WI38 (cell line): ENCODE measurements around the gene ZP2.

Experiments used
- H3K4me3 ChIP-seq: 2 replicates; pipeline ENCODE4 v1.5.1; 2011; ENCODE audit warnings: low read depth, mild to moderate bottlenecking, control low read depth, low read length
- TF ChIP-seq, protein P1 (sequence below): IDR thresholded peaks from 2 replicates; pipeline ENCODE4 v1.5.1; 2012; ENCODE audit warnings: low read depth, mild to moderate bottlenecking, control low read depth, low read length

The ZP2 gene

DNA sequence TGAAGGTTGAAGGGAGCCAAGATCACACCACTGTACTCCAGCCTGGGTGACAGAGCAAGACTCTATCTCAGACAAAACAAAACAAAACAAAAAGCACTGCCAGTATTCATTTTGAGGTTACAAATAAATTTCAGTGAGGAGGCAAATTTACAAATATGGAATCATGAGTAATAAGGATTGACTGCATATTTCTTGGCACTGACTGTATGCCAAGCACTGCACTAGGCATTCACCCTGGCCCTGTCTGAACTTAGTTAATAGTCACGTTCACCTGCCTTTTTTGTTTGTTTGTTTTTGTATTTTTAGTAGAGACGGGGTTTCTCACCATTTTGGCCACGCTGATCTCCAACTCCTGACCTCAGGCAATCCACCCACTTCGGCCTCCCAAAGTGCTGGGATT, 47.8 kb downstream of the ZP2 start:
- no peak overlapping the region for H3K4me3 ChIP-seq
- TF ChIP-seq, protein P1, sequence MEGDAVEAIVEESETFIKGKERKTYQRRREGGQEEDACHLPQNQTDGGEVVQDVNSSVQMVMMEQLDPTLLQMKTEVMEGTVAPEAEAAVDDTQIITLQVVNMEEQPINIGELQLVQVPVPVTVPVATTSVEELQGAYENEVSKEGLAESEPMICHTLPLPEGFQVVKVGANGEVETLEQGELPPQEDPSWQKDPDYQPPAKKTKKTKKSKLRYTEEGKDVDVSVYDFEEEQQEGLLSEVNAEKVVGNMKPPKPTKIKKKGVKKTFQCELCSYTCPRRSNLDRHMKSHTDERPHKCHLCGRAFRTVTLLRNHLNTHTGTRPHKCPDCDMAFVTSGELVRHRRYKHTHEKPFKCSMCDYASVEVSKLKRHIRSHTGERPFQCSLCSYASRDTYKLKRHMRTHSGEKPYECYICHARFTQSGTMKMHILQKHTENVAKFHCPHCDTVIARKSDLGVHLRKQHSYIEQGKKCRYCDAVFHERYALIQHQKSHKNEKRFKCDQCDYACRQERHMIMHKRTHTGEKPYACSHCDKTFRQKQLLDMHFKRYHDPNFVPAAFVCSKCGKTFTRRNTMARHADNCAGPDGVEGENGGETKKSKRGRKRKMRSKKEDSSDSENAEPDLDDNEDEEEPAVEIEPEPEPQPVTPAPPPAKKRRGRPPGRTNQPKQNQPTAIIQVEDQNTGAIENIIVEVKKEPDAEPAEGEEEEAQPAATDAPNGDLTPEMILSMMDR, result no peak

DNA sequence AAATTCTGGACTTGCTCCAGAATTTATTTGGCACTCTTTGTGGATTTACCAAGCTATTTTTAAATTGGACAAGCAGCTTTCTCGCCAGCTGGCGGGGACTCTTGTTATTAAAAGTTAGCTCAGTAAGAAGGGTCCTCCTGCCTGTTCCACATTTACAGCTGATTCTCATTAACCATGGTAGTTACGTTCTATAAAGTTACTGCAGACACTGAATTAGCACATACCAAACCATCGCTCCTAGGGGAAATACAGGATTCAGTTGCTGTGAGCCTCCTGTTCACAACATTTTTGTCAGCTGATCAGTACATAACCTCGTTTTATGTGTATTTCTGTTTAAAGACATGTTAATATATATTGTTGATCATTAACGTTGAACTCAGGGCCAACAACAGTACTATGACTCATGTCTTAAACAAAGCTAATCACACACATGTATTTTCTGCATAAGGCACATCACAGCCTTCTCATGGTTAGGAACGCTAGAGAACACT, 48.7 kb downstream of the ZP2 start:
- no peak overlapping the region for H3K4me3 ChIP-seq
- TF ChIP-seq, protein P1, result no peak

DNA sequence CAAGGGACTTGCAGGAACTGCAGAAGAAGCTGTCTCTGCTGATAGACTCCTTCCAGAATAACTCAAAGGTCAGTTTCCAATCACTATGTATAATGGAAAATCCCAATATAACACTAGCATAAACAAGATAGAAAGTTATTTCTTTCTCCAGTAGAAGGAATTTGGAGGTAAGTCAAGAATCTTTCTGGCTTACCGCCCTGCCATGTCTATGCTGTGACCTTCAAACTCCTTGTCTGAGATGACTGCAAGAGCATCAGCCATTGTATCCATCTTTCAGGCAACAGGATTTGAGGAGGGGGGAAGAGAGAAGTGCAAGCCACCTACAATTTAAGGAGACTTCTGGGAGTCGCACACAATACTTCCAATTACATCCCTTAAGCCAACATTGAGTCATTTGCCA, 50.2 kb downstream of the ZP2 start:
- TF ChIP-seq, protein P1, result no peak
- no peak overlapping the region for H3K4me3 ChIP-seq

DNA sequence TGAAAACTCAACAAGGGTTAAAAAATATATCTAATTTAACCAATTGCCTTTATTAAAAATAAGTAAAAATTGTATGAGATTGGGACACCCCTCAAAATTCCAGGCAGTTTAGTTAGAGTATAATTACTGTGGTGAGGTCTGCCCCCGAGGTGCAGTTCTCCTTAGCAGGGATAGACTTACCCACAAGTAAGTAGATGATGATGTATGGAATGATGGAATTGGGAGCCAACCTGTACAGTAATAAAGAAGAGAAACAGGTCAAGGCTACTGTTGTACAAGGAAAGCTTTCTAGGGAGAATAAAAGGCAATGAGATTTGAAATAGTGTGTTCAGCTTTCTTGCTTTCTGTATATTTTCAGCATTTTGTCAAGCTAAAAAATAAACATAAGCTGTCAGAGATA, 51.1 kb downstream of the ZP2 start:
- no peak overlapping the region for H3K4me3 ChIP-seq
- TF ChIP-seq, protein P1, result no peak

DNA sequence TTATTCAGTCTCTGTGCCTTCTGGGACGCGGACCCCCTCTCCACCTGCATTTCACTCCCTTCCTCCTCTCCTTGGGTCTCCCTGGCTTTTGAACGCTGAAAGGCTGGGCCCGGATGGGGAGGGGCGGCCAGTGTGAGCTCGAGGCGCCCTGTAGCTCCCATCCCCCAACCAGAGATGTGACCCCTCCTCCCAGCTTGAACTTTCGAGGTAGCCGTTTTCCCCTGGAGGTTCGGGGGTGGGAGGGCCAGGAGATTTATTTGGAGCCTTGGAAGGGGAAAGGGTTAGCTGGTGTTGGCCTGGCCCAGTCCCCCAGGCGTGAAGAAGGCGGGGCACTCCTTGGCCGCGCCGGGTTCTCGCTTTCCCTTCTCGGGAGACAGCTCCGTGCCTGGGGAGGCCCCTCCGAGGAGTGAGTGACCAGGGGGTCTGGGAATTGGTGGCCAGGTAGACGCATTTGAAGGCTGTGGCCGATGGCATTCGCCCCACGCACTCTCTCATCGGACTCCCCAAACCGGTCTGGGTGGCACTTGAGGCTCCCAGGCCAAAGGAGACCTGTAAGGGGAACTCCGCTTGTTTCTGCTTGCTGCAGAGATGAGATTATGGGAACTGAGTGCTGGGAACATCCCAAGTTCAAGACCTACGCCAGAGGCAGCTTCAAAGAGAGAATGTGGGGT, 52.0 kb downstream of the ZP2 start:
- TF ChIP-seq, protein P1, result no peak
- peak overlapping the region; percentile 76 for H3K4me3 ChIP-seq

DNA sequence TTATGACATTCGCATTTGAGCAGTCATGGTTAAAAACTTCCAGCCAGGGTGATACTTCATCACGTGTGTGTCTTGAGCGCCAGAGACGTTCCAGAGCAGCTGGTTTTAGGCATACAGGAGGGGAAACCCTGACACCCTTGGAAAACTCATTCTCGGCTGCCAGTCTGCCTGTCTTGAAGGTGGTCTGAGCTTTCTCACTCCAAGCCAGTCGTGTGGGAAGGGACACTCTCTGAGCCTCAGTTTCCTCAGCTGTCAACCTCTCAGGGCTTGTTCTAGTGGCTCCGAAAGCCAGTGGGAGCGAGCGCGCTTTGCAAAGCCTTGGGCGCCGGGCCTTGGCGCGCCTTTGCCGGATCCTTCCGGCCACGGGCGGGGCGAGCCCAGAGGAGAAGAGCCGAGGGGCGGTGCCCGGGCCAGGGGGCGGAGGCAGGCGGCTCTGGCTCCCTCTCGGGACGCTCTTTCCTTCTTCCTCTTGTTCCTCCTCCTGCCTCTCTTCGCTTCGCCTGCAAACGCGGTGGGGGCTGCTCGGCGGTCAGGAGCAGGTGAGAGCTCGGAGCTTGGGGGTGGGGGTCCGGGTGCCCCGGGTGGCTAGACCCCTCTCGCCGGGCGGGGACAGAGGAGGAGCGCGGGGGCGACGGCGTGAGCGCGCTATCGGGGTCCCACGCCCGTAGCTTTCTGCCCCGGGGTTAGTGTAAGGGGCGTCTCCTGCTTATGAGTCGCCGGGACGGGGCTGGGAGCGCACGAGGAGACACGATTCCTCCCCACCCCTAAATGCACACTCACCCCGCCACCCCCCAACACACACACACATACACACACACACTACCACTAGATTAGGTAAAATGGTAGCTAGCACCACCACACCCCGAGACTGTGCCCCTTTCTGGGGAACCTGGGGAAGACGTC, 52.9 kb downstream of the ZP2 start, which contains the start of gene LDAF1:
LDAF1 (plus strand) TSS at position 467 of the 903 bp plus-strand sequence. CDS start 2,509 bp downstream, outside the sequence.
- TF ChIP-seq, protein P1, result no peak
- peak within 1 kb of the TSS; percentile 76 for H3K4me3 ChIP-seq

DNA sequence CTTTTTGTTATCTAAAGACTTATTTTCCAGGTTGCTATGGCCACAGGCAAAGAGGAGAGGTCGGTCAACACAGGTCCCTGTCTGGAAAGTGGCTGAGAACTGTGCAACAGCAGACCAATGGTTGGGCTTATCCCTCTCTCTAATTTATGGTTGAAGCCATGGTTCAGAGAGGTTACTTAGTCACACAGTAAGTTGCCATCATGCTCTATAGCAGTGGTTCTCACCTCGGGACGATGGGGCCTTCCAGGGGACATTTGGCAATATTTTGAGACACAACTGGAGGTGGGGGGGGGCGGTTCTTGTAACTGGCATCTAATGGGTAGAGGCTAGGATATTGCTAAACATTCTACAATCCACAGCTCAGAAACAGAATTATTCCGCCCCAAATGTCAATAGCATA, 53.7 kb downstream of the ZP2 start:
- no peak overlapping the region for H3K4me3 ChIP-seq
- TF ChIP-seq, protein P1, result no peak
